Loucy (cell line): Measurements from ENCODE around the gene CACNA2D1.

Experiments used
- H2AFZ ChIP-seq: fragments of 200-600 bp; sonication (generic); 2 replicates; pipeline ENCODE4 v1.6.0; 2016; ENCODE audit warnings: antibody characterized with exemption, mild to moderate bottlenecking, low read length, moderate library complexity
- H3F3A ChIP-seq: fragments of 200-600 bp; 2 replicates; pipeline ENCODE4 v1.6.0; 2016; ENCODE audit warnings: antibody characterized with exemption, low read depth, mild to moderate bottlenecking
- H3K27me3 ChIP-seq: fragments of 200-600 bp; sonication (generic); 2 replicates; pipeline ENCODE4 v1.6.1; 2014; ENCODE audit warnings: low read length, mild to moderate bottlenecking; ENCODE audit not compliant: insufficient read depth, poor library complexity, severe bottlenecking
- H3K36me3 ChIP-seq: fragments of 200-600 bp; sonication (generic); 2 replicates; pipeline ENCODE4 v1.6.1; 2016; ENCODE audit warnings: low read length; ENCODE audit not compliant: insufficient read depth
- H3K4me1 ChIP-seq: fragments of 200-600 bp; sonication (generic); 2 replicates; pipeline ENCODE4 v1.5.1; 2014; ENCODE audit warnings: low read length, mild to moderate bottlenecking; ENCODE audit not compliant: insufficient read depth, poor library complexity, severe bottlenecking
- H3K4me2 ChIP-seq: fragments of 200-600 bp; sonication (generic); 2 replicates; pipeline ENCODE4 v1.6.0; 2014; ENCODE audit warnings: antibody characterized with exemption, low read length, low read depth, mild to moderate bottlenecking; ENCODE audit not compliant: poor library complexity, severe bottlenecking
- H3K4me3 ChIP-seq: fragments of 200-600 bp; sonication (generic); 2 replicates; pipeline ENCODE4 v1.5.1; 2014; ENCODE audit warnings: low read length, mild to moderate bottlenecking, mixed read lengths; ENCODE audit not compliant: poor library complexity, severe bottlenecking
- H3K79me2 ChIP-seq: fragments of 200-600 bp; sonication (generic); 2 replicates; pipeline ENCODE4 v1.6.1; 2014; ENCODE audit warnings: low read length; ENCODE audit not compliant: insufficient read depth
- H3K9ac ChIP-seq: fragments of 200-600 bp; sonication (generic); 2 replicates; pipeline ENCODE4 v1.6.0; 2014; ENCODE audit warnings: mild to moderate bottlenecking, low read depth, low read length, moderate library complexity; ENCODE audit not compliant: poor library complexity, severe bottlenecking
- H3K9me2 ChIP-seq: fragments of 200-600 bp; sonication (generic); replicated peaks from 2 replicates; pipeline ENCODE4 v1.6.1; 2016; ENCODE audit warnings: low read depth, low read length, mixed read lengths
- H3K9me3 ChIP-seq: fragments of 200-600 bp; sonication (generic); 2 replicates; pipeline ENCODE4 v1.6.1; 2014; ENCODE audit warnings: mild to moderate bottlenecking, antibody characterized with exemption, low read length, low read depth; ENCODE audit not compliant: insufficient read depth
- H4K20me1 ChIP-seq: fragments of 200-600 bp; sonication (generic); 2 replicates; pipeline ENCODE4 v1.6.0; 2014; ENCODE audit warnings: antibody characterized with exemption, low read length, mild to moderate bottlenecking; ENCODE audit not compliant: insufficient read depth, poor library complexity, severe bottlenecking
- CTCF ChIP-seq: fragments of 200-600 bp; sonication (generic); conservative IDR thresholded peaks from 2 replicates; pipeline ENCODE4 v1.5.1; 2014; ENCODE audit warnings: mild to moderate bottlenecking, antibody characterized with exemption, low read length
- EZH2phosphoT487 ChIP-seq: fragments of 200-600 bp; IDR thresholded peaks from 2 replicates; pipeline ENCODE4 v1.6.1; 2018; ENCODE audit warnings: antibody characterized with exemption, mild to moderate bottlenecking, moderate library complexity, borderline replicate concordance

CACNA2D1 gene

GRCh38 chr7:81929386-81929785 is 514.2 kb downstream of the CACNA2D1 start:
- Histone ChIP-seq H3K4me3 (no peak overlapping the region), H3K9me2 (no peaks in the 10 kb centered on the region)

GRCh38 chr7:81926154-81926553 is 517.4 kb downstream of the CACNA2D1 start:
- H3K4me3 ChIP-seq: no peak overlapping the region
- no peak overlapping the region for H2AFZ ChIP-seq
- H4K20me1 ChIP-seq: no peaks in the 10 kb centered on the region
- H3K9me3 ChIP-seq: no peaks in the 10 kb centered on the region
- no peaks in the 10 kb centered on the region for H3K36me3 ChIP-seq
- no peaks in the 10 kb centered on the region for H3K9me2 ChIP-seq
- H3K27me3 ChIP-seq: no peaks in the 10 kb centered on the region
- no peaks in the 10 kb centered on the region for H3K4me1 ChIP-seq
- no peaks in the 10 kb centered on the region for H3K79me2 ChIP-seq
- no peak overlapping the region for H3K9ac ChIP-seq
- no peak overlapping the region for H3K4me2 ChIP-seq
- H3F3A ChIP-seq: no peaks in the 10 kb centered on the region
- TF ChIP-seq CTCF (no peak), EZH2phosphoT487 (no peak)

More at GRCh38 chr7:81929386-81929785, 514.2 kb downstream of the CACNA2D1 start:
- H3K9me3 ChIP-seq: no peaks in the 10 kb centered on the region
- H2AFZ ChIP-seq: peak overlapping the region; percentile 12; the same call in 1 of the 2 replicates
- H3K9ac ChIP-seq: no peak overlapping the region
- no peaks in the 10 kb centered on the region for H4K20me1 ChIP-seq
- no peaks in the 10 kb centered on the region for H3K4me1 ChIP-seq
- H3K4me2 ChIP-seq: no peak overlapping the region
- no peaks in the 10 kb centered on the region for H3K36me3 ChIP-seq
- TF ChIP-seq EZH2phosphoT487 (no peak), CTCF (no peak)
- H3K27me3 ChIP-seq: no peaks in the 10 kb centered on the region
- H3F3A ChIP-seq: no peaks in the 10 kb centered on the region
- H3K79me2 ChIP-seq: no peaks in the 10 kb centered on the region

- no peaks in the 10 kb centered on the region for H3K9me2 ChIP-seq
- H3K27me3 ChIP-seq: no peaks in the 10 kb centered on the region
- H3K9ac ChIP-seq: no peak overlapping the region
- H3K36me3 ChIP-seq: no peaks in the 10 kb centered on the region
- H3F3A ChIP-seq: no peaks in the 10 kb centered on the region
- H3K4me3 ChIP-seq: no peak overlapping the region
- no peaks in the 10 kb centered on the region for H3K4me1 ChIP-seq
- no peaks in the 10 kb centered on the region for H4K20me1 ChIP-seq
- H2AFZ ChIP-seq: no peak overlapping the region
- no peaks in the 10 kb centered on the region for H3K79me2 ChIP-seq
- H3K9me3 ChIP-seq: no peaks in the 10 kb centered on the region
- no peak for TF ChIP-seq EZH2phosphoT487
- TF ChIP-seq CTCF: no peak
- H3K4me2 ChIP-seq: no peak overlapping the region
Measured at GRCh38 chr7:81925530-81925929, 518.0 kb downstream of the CACNA2D1 start.
